Suppressor macrophage treated with lipopolysaccharide for 4 hours (primary cell): ENCODE measurements around the gene KRTAP12-3.
"Not testable (repeated sequence)": the region's sequence is repeated elsewhere in the genome, so short reads cannot be mapped to it uniquely, and the experiment has no call there.

ENCODE experiments used
- DNase-seq: peaks from one replicate; pipeline ENCODE4 v3.0.0-alpha.2; 2020

Gene KRTAP12-3

DNA sequence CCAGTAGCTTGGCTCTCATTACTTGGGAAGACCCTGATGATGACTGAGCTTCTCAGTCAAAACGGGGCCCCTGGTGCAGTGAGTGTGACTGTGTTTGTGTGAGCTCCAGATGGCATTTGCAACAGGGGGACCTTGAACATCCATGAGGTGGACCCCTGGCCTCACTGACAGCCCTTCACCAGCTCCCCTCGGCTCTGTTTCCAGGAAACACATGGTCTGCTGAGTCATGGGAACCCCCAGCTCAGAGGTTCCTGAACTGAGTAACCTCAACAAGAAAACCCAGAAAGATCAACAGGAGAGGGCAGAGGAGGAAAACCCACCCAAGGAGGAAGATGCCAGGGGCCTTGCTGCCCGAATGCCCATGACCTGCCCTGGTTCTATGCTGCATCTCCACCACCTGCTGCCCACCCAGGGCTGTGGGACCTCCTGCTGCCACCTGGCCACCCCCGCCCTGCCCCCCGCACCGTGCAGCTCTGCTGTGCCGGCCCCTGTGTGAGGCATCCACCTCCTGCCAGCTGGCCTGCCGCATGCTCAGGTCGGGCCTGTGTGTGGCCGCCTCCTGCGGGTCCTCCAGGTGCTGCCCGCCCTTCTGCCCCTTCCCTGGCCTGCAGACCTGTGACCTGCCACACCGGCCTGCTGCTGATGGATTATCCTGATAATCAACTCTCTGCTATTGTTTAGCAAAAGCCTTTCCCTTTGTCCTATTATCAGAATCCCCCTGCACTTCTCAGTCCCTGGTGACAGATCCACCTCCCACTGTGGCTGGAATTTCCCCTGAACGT is 28.5 kb downstream of the KRTAP12-3 start:
- DNase-seq: no peak

DNA sequence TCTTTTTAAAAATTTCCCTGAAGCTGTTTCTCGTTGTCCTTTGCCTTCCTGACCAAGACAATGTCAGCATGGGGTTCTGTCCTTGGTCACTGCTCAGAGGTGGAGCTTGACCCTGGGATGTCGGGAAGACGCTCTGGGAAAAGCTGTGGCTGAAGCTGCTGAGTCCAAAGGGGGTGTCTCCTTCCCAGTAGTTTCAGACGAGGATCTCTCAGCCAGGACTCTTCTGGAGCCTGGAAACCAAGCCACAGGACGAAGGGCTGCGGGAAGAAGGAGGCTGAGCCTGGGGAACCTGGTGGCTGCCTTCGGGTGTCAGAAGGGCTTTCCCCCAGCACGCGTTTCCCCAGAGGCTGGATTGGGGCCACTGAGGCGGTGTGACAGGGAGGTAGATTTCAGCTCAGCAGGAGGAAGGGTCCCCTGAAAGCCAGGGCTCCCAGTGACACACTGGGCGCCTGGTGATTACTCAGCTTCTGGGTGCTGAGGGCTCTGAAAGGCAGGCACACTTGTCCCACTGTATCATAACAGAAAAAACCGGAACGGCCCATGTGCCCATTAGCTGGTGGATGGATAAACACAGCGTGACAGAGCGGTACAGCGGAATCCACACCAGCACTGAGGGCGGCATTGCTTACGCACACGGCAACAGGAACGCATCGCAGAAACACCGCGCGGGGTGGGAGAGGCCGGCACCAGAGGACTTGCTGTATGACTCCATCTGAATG is 29.3 kb downstream of the KRTAP12-3 start:
- DNase-seq: no peak

DNA sequence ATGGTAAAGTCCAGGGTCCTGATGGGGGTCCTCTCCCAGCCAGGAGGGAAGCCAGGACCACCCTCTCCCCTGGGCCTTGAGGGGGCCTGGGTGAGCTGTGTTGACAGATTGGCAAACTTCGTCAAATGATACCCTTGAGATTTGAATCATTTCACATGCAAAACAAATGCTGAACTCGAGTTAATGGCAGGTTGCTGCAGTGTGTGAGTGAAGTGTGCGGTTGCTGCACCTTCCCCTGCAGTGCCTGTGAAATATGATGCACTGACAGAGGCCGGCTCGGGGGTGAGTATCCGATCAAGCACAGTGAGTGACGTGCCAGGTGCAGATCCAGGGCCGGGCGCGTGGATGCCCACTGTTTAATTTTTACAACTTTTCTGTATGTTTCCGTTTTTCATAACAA is 29.9 kb downstream of the KRTAP12-3 start:
- no peak for DNase-seq

DNA sequence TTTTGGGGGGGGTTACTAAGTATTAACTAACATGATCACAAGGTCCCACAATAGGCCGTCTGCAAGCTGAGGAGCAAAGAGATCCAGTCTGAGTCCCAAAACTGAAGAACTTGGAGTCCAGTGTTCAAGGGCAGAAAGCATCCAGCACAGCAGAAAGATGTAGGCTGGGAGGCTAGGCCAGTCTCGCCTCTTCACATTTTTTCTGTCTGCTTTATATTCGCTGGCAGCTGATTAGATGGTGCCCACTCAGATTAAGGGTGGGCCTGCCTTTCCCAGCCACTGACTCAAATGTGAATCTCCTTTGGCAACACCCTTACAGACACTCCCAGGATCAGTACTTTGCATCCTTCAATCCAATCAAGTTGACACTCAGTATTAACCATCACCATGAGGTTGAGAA is 32.0 kb downstream of the KRTAP12-3 start:
- DNase-seq: not testable (repeated sequence)

DNA sequence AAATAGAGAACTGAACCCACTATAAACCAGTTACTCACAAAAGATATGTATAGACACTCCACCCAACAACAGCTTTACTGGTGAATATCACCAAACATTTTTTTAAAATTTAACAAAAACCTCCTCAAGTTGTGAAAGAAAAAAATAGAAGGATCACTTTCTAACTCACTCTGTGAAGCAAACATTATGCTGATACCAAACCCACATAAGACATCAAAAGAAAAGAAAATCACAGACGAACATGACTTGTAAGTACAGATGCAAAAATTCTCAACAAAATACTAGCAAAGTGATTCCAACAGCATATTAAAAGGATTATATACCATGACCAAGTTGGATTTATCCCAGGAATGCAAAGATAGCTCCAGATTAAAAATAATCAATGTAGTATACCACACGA is 34.0 kb downstream of the KRTAP12-3 start:
- DNase-seq: no peak

DNA sequence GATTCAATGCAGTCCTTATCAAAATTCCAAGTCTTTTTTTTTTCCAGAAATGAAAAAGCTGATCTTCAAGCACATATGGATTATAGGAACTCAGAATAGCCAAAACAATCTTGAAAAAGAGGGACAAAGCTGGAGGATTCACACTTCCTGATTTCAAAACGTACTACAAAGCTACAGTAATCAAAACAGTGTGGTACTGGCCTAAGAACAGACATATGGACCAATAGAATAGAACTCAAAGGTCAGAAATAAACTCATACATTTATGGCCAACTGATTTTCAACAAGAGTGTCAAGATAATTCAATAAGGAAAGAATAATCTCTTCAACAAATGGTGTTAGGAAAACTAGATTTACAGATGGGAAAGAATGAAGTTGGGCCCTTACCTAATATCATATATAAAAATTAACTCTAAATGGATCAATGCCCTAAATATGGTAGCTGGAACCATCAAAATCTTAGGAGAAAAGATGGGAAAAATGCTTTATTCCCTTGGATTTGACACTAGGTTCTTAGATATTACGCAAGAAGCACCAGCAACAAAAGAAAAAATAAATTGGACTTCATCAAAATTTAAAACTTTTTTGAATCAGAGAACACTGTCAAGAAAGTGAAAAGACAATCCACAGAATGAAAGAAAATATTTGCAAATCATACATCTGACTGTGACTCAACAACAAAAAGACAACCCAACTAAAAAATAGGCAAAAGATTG is 35.2 kb downstream of the KRTAP12-3 start:
- DNase-seq: no peak

DNA sequence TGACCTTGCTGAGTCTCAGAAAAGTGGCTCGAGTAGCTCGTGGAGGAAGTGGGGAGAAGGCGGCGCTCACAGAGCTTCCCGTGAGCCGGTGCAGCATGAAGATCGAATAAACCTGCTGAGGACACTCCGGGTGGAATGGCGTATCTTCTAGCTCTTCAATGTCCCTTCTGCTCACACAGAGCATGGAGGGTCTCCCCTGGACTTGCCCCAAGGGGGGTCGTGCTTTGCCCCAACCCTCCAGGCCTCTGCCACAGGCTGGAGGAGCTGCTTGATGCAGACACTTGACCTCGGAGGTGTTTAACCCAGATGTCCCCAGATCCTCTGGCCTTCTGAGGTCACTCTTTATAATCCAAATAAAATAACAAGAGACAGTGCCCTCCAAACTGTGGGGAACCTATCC is 37.0 kb downstream of the KRTAP12-3 start:
- DNase-seq: no peak

DNA sequence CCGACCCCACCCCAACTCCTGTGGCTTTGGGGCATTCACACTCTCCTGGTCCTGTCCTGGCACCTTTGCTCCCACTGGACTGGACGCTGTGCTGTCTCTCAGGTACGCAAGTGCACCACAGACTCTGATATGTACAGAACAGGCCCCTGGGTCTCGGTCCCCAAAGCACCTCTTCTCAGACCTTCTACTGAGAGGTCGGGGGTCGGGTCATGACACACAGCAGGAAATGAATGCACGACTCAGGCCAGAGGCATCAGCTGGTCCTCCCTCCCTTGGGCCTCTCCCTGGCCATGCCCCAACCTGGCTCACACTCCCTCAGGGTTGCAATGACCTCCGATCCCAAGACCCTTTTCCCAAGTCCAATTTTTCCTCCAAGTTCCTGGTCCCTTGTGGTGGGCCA is 37.5 kb downstream of the KRTAP12-3 start:
- no peak for DNase-seq

DNA sequence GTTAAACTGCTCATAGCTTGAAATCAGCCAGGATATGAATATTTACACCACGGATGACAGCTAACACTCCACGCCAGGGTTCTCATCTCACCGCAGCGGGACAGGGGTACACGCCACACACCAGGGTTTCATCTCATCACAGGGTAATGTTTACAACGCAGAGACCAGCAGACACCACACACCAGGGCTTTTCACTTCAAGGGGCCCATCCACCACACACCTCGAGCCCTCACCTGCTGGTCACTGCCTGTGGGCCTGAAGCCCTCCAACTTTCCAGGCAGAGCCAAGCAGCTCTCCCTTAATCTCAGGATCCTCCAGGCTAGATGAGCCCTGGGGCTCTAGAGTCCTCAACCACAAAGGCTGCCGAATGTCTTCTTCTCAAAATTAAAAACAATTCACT is 37.9 kb downstream of the KRTAP12-3 start:
- DNase-seq: no peak

DNA sequence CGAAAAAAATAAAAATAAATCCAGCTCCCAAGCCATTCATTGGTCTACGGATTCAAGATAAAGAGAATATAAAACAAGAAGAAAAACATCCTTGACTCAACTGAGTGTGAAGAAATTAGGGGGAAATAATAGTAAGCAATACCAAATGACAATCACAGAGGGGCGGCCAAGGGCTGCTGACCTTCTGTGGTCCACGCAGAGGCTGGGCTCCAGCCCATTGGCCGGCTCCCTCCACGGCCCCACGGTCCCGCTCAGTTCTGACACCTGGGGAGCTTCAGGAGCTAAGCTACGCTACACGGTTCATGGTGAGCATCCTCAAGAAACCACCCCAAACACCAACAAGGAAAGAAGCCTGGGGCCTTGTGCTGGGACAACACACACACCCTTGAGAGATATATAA is 38.8 kb downstream of the KRTAP12-3 start:
- no peak for DNase-seq

DNA sequence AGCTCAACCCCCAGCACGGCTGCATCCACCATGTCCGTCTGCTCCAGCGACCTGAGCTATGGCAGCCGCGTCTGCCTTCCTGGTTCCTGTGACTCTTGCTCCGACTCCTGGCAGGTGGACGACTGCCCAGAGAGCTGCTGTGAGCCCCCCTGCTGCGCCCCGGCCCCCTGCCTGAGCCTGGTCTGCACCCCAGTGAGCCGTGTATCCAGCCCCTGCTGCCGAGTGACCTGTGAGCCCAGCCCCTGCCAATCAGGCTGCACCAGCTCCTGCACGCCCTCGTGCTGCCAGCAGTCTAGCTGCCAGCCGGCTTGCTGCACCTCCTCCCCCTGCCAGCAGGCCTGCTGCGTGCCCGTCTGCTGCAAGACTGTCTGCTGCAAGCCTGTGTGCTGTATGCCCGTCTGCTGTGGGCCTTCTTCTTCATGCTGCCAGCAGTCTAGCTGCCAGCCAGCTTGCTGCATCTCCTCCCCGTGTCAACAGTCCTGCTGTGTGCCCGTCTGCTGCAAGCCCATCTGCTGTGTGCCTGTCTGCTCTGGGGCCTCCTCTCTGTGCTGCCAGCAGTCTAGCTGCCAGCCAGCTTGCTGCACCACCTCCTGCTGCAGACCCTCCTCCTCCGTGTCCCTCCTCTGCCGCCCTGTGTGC is 39.6 kb downstream of the KRTAP12-3 start, which contains the start of gene KRTAP10-12:
Gene KRTAP10-12 (plus strand): TSS at position 1 of the 639 bp plus-strand sequence. CDS start 30 bp downstream, at position 31.
- not testable (repeated sequence) for DNase-seq

DNA sequence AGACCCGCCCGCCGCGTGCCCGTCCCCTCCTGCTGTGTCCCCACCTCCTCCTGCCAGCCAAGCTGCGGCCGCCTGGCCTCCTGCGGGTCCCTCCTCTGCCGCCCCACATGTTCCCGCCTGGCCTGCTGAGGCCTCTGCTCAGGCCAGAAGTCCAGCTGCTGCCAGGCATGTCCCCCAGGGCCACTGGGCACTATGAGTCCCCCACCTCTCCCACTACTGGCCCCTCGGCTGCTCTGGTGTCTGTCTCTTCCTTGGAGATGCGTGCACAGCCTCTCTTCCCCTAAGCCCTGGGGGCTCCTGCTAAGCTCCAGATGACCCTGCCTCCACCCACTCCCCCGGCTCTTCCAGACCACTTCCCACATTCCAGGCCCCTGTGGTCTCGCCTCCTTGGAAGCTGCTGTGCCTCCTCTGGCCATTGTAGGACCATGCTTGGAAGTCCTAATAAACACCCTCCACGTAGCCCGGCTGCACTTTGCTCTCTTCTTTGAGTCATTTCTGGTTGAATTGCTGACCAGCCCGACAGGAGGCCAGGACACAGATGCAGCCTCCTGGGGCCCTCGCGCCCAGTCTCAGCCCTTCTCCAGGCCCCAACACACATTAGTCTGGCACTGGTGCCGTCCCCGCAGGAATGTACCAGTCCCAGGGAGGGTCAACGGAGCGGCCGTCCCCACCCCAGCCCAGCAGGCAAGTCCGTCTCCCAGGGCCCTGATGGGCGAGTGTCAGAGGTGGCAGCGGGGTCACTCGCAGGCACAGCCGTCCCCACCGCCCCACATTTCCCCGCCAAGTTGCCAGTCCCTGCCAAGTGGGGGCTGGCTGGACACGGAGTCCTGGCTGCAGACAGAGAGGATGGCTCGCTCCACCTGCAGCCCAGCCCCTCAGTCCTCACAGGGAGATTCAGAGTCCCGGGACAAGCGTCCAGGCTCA is 40.3 kb downstream of the KRTAP12-3 start:
- no peak for DNase-seq

DNA sequence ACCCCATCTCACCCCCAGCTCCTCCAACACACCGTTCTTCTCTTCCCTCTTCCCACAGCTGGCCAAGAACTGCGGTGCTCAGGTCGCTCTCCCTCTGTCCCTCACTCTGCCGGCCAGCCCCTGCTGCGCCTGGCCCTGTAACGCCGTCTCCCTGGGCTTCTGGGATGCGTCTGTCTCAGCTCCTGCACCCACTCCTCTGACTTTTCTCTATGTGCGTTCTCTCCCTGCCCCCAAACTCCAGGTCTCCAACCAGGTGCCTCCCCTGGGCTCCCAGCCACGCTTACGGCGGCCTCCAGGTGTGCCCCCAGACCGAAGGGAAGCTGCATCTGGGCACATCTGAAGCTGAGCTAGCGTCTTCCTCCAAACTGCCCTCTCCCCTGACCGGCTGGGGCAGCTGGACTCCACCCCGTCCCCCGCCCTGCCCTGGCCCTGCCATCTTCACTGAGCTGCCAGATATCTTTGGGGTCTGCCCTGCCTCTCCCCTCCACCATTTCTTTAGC is 41.8 kb downstream of the KRTAP12-3 start:
- no peak for DNase-seq

DNA sequence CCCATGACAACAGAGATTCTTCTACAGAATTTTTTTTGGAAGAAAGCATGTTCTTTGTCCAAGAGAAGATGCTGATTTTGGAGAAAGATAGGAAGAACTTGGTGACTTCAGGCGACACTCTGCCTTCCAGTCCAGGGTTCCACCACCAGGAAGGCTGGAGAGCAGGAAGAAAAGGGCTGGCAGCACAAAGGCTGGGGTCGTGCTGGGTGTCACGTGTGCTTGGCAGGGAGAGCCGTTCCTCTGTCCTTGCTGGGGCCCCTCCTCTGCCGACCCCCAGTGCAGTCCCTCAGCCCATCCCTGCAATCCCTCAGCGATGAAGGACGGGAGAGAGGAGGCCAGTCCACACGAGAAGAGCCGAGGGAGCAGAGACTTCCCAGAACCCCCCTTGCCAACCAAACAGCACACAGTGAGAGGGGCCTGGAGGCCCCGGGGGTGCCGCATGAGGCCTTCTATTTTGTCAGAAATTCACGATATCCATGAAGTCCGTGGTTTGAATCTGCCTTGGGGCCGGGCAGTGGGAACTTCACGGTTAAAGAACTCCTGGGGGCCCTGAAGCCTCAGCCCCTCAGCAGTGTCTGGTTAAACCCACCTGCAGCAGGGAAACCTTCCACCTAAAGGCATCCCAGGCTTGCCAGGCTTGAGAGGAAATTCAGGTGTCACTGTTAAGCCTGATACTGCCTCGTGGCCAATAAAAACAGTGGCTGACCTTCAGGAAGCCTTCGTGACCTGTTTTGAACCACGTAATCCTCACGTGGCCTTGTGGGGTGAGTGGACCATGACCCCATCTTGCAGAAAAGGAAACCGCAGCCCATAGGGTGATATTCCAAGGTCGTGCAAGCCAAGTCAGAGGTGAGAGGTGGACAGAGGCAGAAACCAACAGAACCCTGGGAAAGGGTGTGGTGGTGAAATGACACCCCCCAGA is 42.6 kb downstream of the KRTAP12-3 start:
- DNase-seq: no peak

DNA sequence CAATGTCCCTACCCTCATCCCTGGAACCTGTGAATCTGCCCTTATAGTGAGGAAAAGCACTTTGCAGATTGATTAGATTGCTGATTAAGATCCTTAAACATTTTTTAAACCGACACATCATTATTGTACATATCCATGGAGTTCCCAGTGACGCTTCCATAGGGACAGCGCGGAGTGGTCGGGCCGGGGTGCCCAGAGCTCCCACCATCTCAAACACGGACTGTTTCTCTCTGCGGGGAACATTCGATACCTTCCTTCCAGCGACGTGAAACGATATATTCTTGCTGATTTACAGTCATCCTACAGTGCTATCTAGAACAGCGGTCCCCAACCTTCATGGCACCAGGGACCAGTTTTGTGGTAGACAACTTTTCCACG is 43.3 kb downstream of the KRTAP12-3 start:
- DNase-seq: no peak

DNA sequence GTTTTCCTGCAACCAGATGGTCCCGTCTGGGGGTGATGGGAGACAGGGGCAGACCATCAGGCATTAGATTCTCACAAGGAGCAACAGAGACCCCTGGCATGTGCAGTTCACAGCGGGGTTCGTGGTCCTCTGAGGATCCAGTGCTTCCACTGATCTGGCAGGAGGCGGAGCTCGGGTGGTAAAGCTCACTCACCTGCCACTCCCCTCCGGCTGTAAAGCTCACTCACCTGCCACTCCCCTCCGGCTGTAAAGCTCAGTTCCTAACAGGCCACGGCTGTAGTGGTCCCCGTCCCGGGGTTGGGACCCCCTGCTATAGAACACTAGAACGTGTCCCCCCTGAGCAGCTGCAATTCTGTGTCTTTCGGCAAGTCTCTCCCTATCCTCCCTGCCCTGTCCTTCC is 43.8 kb downstream of the KRTAP12-3 start:
- no peak for DNase-seq

DNA sequence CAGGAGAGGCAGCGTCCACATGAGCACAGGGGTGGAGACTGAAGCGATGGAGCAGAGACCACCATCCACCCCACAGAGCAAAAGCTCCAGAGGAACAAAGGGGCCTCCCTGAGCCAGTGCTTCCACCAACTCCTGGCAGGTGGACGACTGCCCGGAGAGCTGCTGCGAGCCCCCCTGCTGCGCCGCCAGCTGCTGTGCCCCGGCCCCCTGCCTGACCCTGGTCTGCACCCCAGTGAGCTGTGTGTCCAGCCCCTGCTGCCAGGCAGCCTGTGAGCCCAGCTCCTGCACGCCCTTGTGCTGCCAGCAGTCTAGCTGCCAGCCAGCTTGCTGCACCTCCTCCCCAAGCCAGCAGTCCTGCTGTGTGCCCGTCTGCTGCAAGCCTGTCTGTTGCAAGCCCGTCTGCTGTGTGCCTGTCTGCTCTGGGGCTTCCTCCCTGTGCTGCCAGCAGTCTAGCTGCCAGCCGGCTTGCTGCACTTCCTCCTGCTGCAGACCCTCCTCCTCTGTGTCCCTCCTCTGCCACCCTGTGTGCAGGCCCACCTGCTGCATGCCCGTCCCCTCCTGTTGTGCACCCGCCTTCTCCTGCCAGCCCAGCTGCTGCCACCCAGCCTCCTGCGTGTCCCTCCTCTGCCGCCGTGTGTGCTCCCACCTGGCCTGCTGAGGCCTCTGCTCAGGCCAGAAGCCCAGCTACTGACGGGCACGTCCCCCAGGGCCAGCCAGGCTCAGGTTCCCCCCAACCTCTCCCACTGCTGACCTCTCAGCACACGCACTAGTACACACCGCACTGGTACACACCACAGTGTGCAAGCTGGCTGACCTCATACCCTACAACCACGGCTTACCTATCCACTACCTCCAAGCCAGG is 44.6 kb downstream of the KRTAP12-3 start:
- no peak for DNase-seq

DNA sequence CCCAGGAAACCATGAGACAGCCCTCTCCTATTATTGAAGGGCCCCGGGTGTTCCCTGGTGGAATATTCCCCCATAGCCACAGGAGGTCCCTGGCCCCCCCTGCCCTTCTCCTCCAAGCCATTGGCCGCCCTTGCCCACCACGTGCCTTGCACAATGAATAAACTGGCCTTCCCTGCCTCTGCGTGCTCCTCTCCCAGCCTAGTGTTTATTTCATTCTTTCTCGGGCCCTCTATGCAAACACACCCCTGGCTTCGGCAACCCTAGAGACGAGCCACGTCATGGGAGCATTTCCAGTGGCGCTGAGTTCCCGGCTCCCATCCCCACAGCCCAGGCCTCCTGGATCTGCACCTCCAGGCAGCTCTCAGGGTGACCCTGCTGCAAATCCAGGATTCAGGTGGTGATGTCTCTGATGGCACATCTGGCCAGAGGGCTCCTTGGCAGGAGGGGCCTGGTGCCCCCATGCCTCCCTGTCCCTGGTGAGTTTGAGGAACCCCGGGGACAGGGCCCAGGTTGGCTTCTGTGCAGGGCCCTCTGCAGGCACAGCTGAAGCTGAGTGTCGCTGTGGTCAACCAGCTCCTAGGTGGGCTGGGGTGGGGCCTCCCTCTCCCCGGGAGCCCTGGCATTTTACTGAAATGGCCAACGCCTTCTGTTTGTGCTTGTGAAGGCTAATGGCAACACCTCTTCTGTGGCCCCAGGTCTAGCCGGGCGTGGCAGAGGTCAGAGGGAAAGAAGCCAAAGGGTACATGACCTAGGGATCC is 45.4 kb downstream of the KRTAP12-3 start:
- no peak for DNase-seq
